HepG2 (cell line): ENCODE results near the gene GRHPR. TPM values are rescaled to one million over a fixed set of nuclear protein-coding genes. Genes with fewer than 3 reads are reported as not detected.

ENCODE experiments used
- ARNTL ChIP-seq: sonication (generic); formaldehyde crosslinking; IDR thresholded peaks from 2 replicates; pipeline ENCODE4 v1.4.0; 2020; ENCODE audit warnings: mild to moderate bottlenecking, missing genetic modification reagents
- CBX1 ChIP-seq: IDR thresholded peaks from one replicate; pipeline ENCODE4 v1.6.1; 2016; ENCODE audit warnings: antibody characterized with exemption, low read depth
- HES4 ChIP-seq: sonication (generic); formaldehyde crosslinking; IDR thresholded peaks from 2 replicates; pipeline ENCODE4 v1.9.0; 2021; ENCODE audit warnings: mild to moderate bottlenecking, missing genetic modification reagents, borderline replicate concordance
- HNRNPUL1 ChIP-seq: fragments of 200-400 bp; formaldehyde crosslinking; IDR thresholded peaks from 2 replicates; pipeline ENCODE4 v1.6.1; 2017; ENCODE audit warnings: low read depth, mild to moderate bottlenecking, low read length, moderate library complexity
- MEF2D ChIP-seq: sonication (generic); formaldehyde crosslinking; IDR thresholded peaks from 2 replicates; pipeline ENCODE4 v1.5.1; 2020; ENCODE audit warnings: mild to moderate bottlenecking, missing genetic modification reagents
- MYC ChIP-seq: sonication (generic); formaldehyde crosslinking; IDR thresholded peaks from 2 replicates; pipeline ENCODE4 v1.9.0; 2021; ENCODE audit warnings: missing genetic modification reagents, borderline replicate concordance
- PCBP2 ChIP-seq: fragments of 200-400 bp; formaldehyde crosslinking; optimal IDR thresholded peaks from 2 replicates; pipeline ENCODE3; 2018; ENCODE audit warnings: low read length, low read depth; ENCODE audit not compliant: poor library complexity, severe bottlenecking
- SALL1 ChIP-seq: sonication (generic); formaldehyde crosslinking; IDR thresholded peaks from 2 replicates; pipeline ENCODE4 v1.8.0; 2022; ENCODE audit warnings: mild to moderate bottlenecking, missing genetic modification reagents
- SMAD9 ChIP-seq: sonication (generic); formaldehyde crosslinking; IDR thresholded peaks from 2 replicates; pipeline ENCODE4 v1.5.1; 2020; ENCODE audit warnings: mild to moderate bottlenecking, missing genetic modification reagents
- TBX3 ChIP-seq: fragments of 450-650 bp; IDR thresholded peaks from 2 replicates; pipeline ENCODE4 v1.6.1; 2017; ENCODE audit warnings: antibody characterized with exemption, mild to moderate bottlenecking, inconsistent platforms, borderline replicate concordance
- ZNF567 ChIP-seq: sonication (generic); formaldehyde crosslinking; IDR thresholded peaks from 2 replicates; pipeline ENCODE4 v1.8.1; 2023; ENCODE audit warnings: mild to moderate bottlenecking, missing genetic modification reagents, borderline replicate concordance
- ZNF775 ChIP-seq: sonication (generic); formaldehyde crosslinking; IDR thresholded peaks from 2 replicates; pipeline ENCODE4 v1.4.0; 2020; ENCODE audit warnings: missing genetic modification reagents, mild to moderate bottlenecking, moderate library complexity, borderline replicate concordance
- ZNF780A ChIP-seq: sonication (generic); formaldehyde crosslinking; IDR thresholded peaks from 2 replicates; pipeline ENCODE4 v1.8.0; 2022; ENCODE audit warnings: mild to moderate bottlenecking, missing genetic modification reagents, moderate library complexity
- ZZZ3 ChIP-seq: sonication (generic); formaldehyde crosslinking; IDR thresholded peaks from 2 replicates; pipeline ENCODE4 v1.4.0; 2020; ENCODE audit warnings: missing genetic modification reagents, mild to moderate bottlenecking, borderline replicate concordance
- polyA plus RNA-seq, 8 experiments: library from polyadenylated mRNA; depleted of rRNA in 3 of 8; stranded (reverse) in 7 of 8; unstranded in 1 of 8; fragments of >200 nt; fragmentation: Illumina TruSeq in 4 of 8; extraction: Trizol in 4 of 8; gene quantifications; 2 replicates each; pipeline versions ENCODE4 v1.2.1 to v1.2.3, GENCODE V29; 2011 to 2016; ENCODE audit warnings: low read depth in 4 of 8, missing spikeins in 1 of 8, mixed read lengths in 1 of 8; ENCODE audit not compliant: insufficient read depth in 1 of 8
- total RNA-seq, 5 experiments: library from RNA; depleted of rRNA; stranded (reverse); fragments of >200 nt; fragmentation: Illumina TruSeq; extraction: Trizol; gene quantifications; 2 replicates each; pipeline ENCODE4 v1.2.3, GENCODE V29; 2016; ENCODE audit warnings: low read depth in 1 of 5
- TF ChIP-seq, protein P1 (sequence below), 2 experiments: sonication (generic) in 1 of 2; formaldehyde crosslinking in 1 of 2; IDR thresholded peaks; 2 replicates each; pipeline versions ENCODE4 v1.6.1 to v1.9.0; 2014 to 2022; ENCODE audit warnings: antibody characterized with exemption in 1 of 2, borderline replicate concordance in 1 of 2, inconsistent platforms in 1 of 2, low read depth in 1 of 2, missing genetic modification reagents in 1 of 2
- TF ChIP-seq, protein P2 (sequence below): sonication (generic); formaldehyde crosslinking; IDR thresholded peaks from 2 replicates; pipeline ENCODE4 v1.4.0; 2020; ENCODE audit warnings: mild to moderate bottlenecking, missing genetic modification reagents
- TF ChIP-seq, protein P3 (sequence below): sonication (generic); formaldehyde crosslinking; IDR thresholded peaks from 2 replicates; pipeline ENCODE4 v1.4.0; 2020; ENCODE audit warnings: missing genetic modification reagents

Gene GRHPR
- total and polyA plus RNA-seq, 2 of the 13 experiments (the other 11 are each of a cell fraction or from before 2014, with no cell fraction given), result 113 to 115 TPM

DNA sequence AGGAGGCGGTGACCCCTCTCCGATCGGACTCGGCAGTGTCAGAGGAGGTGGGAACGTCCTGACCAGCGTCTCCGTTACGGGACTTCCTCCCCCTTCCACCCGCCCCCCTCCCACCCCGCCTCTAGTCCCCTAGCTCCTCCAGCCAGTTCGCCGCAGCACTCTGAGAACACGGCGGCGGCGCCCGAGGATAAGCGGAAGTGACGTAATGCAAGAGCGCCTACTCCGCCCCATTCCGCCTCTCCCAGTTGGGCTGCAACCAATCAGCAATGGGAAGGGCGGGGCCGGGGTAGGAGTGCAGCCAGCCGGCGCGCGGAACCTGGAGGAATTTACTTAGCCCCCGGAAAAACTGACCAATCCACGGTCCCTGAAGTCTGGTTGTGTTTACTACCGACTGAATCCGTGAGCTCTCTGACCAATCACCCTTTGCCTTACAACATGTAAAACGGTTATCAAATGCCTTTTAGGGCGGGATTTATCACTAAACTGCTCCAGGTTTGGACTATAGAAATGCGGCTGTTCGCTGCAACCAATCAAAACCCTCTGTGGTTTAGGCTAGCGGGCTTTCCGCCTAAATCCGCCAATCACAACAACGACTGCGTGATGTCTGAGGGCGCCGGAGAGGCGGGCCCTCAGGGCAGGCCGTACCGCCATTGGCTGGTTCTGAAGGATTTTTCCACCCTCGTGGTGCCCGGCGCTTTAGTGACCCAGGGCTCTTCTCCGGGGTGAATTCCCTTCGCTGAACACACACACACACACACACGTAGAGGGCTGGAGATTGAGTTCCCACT lies 42.9 kb downstream of the GRHPR start, which contains the start of gene ZBTB5 (continued):
- TF ChIP-seq, protein P1, sequence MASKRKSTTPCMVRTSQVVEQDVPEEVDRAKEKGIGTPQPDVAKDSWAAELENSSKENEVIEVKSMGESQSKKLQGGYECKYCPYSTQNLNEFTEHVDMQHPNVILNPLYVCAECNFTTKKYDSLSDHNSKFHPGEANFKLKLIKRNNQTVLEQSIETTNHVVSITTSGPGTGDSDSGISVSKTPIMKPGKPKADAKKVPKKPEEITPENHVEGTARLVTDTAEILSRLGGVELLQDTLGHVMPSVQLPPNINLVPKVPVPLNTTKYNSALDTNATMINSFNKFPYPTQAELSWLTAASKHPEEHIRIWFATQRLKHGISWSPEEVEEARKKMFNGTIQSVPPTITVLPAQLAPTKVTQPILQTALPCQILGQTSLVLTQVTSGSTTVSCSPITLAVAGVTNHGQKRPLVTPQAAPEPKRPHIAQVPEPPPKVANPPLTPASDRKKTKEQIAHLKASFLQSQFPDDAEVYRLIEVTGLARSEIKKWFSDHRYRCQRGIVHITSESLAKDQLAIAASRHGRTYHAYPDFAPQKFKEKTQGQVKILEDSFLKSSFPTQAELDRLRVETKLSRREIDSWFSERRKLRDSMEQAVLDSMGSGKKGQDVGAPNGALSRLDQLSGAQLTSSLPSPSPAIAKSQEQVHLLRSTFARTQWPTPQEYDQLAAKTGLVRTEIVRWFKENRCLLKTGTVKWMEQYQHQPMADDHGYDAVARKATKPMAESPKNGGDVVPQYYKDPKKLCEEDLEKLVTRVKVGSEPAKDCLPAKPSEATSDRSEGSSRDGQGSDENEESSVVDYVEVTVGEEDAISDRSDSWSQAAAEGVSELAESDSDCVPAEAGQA (IDR thresholded peaks at IDR 0.05; ENCODE audit: low read depth), result peak; percentile 6; the same call in 1 of the 2 replicates
- TF ChIP-seq, protein P1 (CRISPR knock-in tag; IDR thresholded peaks at IDR 0.05; ENCODE audit: borderline replicate concordance), result no peak
- no peak for TF ChIP-seq ZZZ3 (CRISPR knock-in tag)
- TF ChIP-seq SALL1 (CRISPR knock-in tag), result no peak; the same call in 1 of the 2 replicates
- TF ChIP-seq TBX3, result no peak; the same call in 1 of the 2 replicates
- no peak for TF ChIP-seq HES4
- 0 out of 2 replicates have a peak, but pooled peaks have one; percentile 26 for TF ChIP-seq ARNTL (CRISPR knock-in tag)
- peak; percentile 22; the same call in 1 of the 2 replicates for TF ChIP-seq MEF2D (CRISPR knock-in tag)
- TF ChIP-seq CBX1, result no peak
- no peak for TF ChIP-seq SMAD9 (CRISPR knock-in tag)
- TF ChIP-seq MYC, result peak; percentile 70
- TF ChIP-seq ZNF567 (CRISPR knock-in tag), result no peak
- TF ChIP-seq ZNF775 (CRISPR knock-in tag), result no peak
- no peak for TF ChIP-seq PCBP2
- TF ChIP-seq, protein P2, sequence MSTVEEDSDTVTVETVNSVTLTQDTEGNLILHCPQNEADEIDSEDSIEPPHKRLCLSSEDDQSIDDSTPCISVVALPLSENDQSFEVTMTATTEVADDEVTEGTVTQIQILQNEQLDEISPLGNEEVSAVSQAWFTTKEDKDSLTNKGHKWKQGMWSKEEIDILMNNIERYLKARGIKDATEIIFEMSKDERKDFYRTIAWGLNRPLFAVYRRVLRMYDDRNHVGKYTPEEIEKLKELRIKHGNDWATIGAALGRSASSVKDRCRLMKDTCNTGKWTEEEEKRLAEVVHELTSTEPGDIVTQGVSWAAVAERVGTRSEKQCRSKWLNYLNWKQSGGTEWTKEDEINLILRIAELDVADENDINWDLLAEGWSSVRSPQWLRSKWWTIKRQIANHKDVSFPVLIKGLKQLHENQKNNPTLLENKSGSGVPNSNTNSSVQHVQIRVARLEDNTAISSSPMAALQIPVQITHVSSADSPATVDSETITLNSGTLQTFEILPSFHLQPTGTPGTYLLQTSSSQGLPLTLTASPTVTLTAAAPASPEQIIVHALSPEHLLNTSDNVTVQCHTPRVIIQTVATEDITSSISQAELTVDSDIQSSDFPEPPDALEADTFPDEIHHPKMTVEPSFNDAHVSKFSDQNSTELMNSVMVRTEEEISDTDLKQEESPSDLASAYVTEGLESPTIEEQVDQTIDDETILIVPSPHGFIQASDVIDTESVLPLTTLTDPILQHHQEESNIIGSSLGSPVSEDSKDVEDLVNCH (CRISPR knock-in tag), result no peak
- no peak for TF ChIP-seq ZNF780A (CRISPR knock-in tag)
- TF ChIP-seq HNRNPUL1, result no peak
- TF ChIP-seq, protein P3, sequence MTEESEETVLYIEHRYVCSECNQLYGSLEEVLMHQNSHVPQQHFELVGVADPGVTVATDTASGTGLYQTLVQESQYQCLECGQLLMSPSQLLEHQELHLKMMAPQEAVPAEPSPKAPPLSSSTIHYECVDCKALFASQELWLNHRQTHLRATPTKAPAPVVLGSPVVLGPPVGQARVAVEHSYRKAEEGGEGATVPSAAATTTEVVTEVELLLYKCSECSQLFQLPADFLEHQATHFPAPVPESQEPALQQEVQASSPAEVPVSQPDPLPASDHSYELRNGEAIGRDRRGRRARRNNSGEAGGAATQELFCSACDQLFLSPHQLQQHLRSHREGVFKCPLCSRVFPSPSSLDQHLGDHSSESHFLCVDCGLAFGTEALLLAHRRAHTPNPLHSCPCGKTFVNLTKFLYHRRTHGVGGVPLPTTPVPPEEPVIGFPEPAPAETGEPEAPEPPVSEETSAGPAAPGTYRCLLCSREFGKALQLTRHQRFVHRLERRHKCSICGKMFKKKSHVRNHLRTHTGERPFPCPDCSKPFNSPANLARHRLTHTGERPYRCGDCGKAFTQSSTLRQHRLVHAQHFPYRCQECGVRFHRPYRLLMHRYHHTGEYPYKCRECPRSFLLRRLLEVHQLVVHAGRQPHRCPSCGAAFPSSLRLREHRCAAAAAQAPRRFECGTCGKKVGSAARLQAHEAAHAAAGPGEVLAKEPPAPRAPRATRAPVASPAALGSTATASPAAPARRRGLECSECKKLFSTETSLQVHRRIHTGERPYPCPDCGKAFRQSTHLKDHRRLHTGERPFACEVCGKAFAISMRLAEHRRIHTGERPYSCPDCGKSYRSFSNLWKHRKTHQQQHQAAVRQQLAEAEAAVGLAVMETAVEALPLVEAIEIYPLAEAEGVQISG, result 0 out of 2 replicates have a peak, but pooled peaks have one; percentile 6
